SH-SY5Y (cell line): Measurements from ENCODE around the gene SETMAR.

ENCODE experiments used
- GATA2 ChIP-seq: IDR thresholded peaks from 2 replicates; pipeline ENCODE4 v1.6.1; 2011; ENCODE audit warnings: mild to moderate bottlenecking, low read depth, low read length
- GATA3 ChIP-seq: IDR thresholded peaks from 2 replicates; pipeline ENCODE4 v1.6.1; 2011; ENCODE audit warnings: low read depth, mild to moderate bottlenecking, low read length, moderate library complexity

DNA sequence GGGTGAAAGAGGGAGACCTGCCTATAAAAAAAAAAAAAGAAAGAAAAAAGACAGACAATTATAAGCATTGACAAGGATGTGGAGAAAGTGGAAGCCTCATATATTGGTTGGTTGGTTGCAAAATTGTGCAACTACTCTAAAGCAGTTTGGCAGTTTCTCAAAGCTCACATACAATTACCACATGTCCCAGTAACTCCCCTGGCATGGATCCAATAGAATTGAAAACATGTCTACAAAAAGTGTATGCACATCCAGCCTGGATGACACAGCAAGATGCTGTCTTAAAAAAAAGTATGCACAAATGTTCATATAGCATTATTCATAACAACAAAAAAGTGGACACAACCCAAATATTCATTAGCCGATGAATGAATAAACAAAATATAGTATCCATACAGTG lies 19.5 kb downstream of the SETMAR start:
- TF ChIP-seq GATA2 (no peak), GATA3 (no peak)
